SK-N-MC (cell line): ENCODE data around the gene ASXL2.
"Not testable (repeated sequence)": the region's sequence is repeated elsewhere in the genome, so short reads cannot be mapped to it uniquely, and the experiment has no call there.

Source experiments
- DNase-seq: peaks from one replicate; pipeline ENCODE4 v3.0.0-alpha.2; 2011; ENCODE audit warnings: low read depth, low spot score
- H3K27ac ChIP-seq: fragments of 200-600 bp; sonication (generic); 2 replicates; pipeline ENCODE4 v1.5.1; 2016; ENCODE audit warnings: mixed run types
- H3K36me3 ChIP-seq: fragments of 200-600 bp; sonication (generic); 2 replicates; pipeline ENCODE4 v1.6.1; 2017; ENCODE audit warnings: antibody characterized with exemption, low read length, mixed read lengths; ENCODE audit not compliant: insufficient read depth
- H3K4me3 ChIP-seq: fragments of 200-600 bp; sonication (generic); 2 replicates; pipeline ENCODE4 v1.5.1; 2016
- H3K9ac ChIP-seq: fragments of 200-600 bp; sonication (generic); 2 replicates; pipeline ENCODE4 v1.8.0; 2017; ENCODE audit warnings: mixed run types, mixed read lengths; ENCODE audit not compliant: insufficient read length
- H3K9me3 ChIP-seq: fragments of 200-600 bp; sonication (generic); 2 replicates; pipeline ENCODE4 v1.6.1; 2017; ENCODE audit warnings: low read depth, mild to moderate bottlenecking, antibody characterized with exemption, low read length, moderate library complexity, mixed read lengths
- EZH2 ChIP-seq: fragments of 200-600 bp; sonication (generic); IDR thresholded peaks from one replicate; pipeline ENCODE4 v1.6.1; 2017; ENCODE audit warnings: antibody characterized with exemption
- FOXP2 ChIP-seq: optimal IDR thresholded peaks from 2 replicates; pipeline ENCODE3; 2011; ENCODE audit warnings: mild to moderate bottlenecking, moderate library complexity; ENCODE audit not compliant: insufficient read depth; ENCODE audit errors: extremely low read length, control extremely low read depth
- POLR2AphosphoS5 ChIP-seq: IDR thresholded peaks from 2 replicates; pipeline ENCODE4 v1.6.1; 2012; ENCODE audit warnings: mild to moderate bottlenecking, low read depth, low read length, borderline replicate concordance

Gene ASXL2

GRCh38 chr2:25878361-25879132, at the start of gene ASXL2:
ASXL2 (minus strand) TSS chr2:25878487; CDS start chr2:25878222, 265 bp downstream.
- Histone ChIP-seq H3K9me3 (no peaks in the 10 kb centered on the region), H3K9ac (peak within 1 kb of the TSS; percentile 95), H3K4me3 (peak within 1 kb of the TSS; percentile 94), H3K27ac (peak within 1 kb of the TSS; percentile 82), H3K36me3 (peaks cover 6% of the 10 kb centered on the region; the same call in 1 of the 2 replicates)
- peak; percentile 80 for DNase-seq
- TF ChIP-seq FOXP2: peak; percentile 82
- no peak for TF ChIP-seq EZH2
- peak; percentile 99 for TF ChIP-seq POLR2AphosphoS5

DNA sequence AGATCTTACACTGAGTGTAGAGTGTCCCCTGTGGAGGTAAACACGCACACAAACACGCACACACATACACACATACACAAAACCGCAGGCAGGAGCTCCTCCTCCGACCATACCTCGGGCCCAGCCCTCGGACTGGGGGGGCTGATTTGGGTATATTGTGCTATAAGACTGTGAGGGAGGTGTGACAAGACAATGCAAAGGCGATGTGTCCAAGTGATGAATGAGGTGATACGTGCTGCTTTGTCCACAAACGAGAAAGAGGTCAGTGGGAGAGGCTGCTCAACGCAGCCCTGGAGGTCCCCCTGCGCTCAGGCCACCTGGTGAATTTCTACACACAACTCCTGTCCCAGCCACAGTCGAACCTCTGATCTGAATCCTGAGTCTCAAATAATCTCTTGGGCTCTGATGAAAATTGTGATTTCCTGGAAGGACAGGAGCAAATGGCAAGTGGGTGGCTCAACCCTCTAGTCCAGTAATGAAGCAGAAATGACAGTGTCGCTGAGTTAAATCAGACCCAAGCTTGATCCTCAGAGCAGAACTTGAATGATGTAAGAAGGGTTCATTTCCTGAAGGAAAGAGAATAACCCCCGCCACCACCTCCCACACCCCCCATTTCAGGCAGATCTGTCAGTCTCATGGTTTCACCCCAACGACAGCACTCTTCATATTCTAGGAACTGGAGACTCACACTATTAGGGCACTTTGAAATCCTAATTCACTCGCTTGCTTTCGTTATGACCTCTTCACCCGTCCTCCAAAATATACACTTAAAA, 48.9 kb upstream of the ASXL2 start:
- no peak for TF ChIP-seq FOXP2
- TF ChIP-seq EZH2: no peak
- no peak for TF ChIP-seq POLR2AphosphoS5
- Histone ChIP-seq H3K4me3 (no peak overlapping the region), H3K36me3 (peaks cover 14% of the 10 kb centered on the region; the same call in 1 of the 2 replicates), H3K9me3 (no peaks in the 10 kb centered on the region), H3K9ac (no peak overlapping the region), H3K27ac (no peak overlapping the region)
- DNase-seq: no peak

GRCh38 chr2:25922501-25922900, 44.2 kb upstream of the ASXL2 start:
- H3K9me3 ChIP-seq: no peaks in the 10 kb centered on the region
- no peak overlapping the region for H3K27ac ChIP-seq
- DNase-seq: no peak
- H3K9ac ChIP-seq: no peak overlapping the region
- TF ChIP-seq EZH2 (no peak), POLR2AphosphoS5 (no peak), FOXP2 (no peak)
- no peak overlapping the region for H3K4me3 ChIP-seq
- 0 out of 2 replicates have a peak, but pooled peaks cover 8% of the 10 kb centered on the region for H3K36me3 ChIP-seq

GRCh38 chr2:25920786-25921415, 42.6 kb upstream of the ASXL2 start:
- Histone ChIP-seq H3K9ac (no peak overlapping the region), H3K27ac (no peak overlapping the region), H3K36me3 (no peaks in the 10 kb centered on the region), H3K4me3 (no peak overlapping the region), H3K9me3 (no peaks in the 10 kb centered on the region)
- TF ChIP-seq EZH2: no peak
- no peak for TF ChIP-seq POLR2AphosphoS5
- no peak for DNase-seq

GRCh38 chr2:25920336-25920735, 42.0 kb upstream of the ASXL2 start:
- Histone ChIP-seq H3K9ac (no peak overlapping the region), H3K27ac (no peak overlapping the region), H3K4me3 (no peak overlapping the region), H3K9me3 (no peaks in the 10 kb centered on the region), H3K36me3 (no peaks in the 10 kb centered on the region)
- no peak for DNase-seq
- TF ChIP-seq FOXP2 (no peak), POLR2AphosphoS5 (no peak), EZH2 (no peak)

DNA sequence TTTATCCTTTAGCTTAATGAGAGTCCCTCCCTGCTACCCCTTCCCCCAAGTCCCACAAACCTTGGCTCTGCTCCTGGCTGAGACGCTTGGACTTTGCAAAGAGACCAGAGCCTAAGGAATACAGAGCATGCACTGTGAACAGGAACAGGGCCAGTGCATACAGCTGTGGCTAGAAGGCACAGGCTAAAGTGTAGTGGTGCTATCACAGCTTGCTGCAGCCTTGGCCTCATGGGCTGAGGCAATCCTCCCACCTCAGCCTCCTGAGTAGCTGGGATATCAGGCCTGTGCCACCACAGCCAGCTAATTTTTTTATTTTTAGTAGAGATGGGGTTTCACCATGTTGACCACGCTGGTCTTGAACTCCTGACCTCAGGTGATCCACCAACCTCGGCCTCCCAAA, 39.5 kb upstream of the ASXL2 start:
- Histone ChIP-seq H3K9ac (no peak overlapping the region), H3K4me3 (no peak overlapping the region), H3K27ac (no peak overlapping the region), H3K9me3 (no peaks in the 10 kb centered on the region), H3K36me3 (no peaks in the 10 kb centered on the region)
- no peak for DNase-seq
- TF ChIP-seq POLR2AphosphoS5 (no peak), EZH2 (no peak), FOXP2 (no peak)

GRCh38 chr2:25917411-25917810, 39.1 kb upstream of the ASXL2 start:
- not testable (repeated sequence) for H3K36me3 ChIP-seq, H3K27ac ChIP-seq, DNase-seq, H3K9me3 ChIP-seq, H3K9ac ChIP-seq, H3K4me3 ChIP-seq

DNA sequence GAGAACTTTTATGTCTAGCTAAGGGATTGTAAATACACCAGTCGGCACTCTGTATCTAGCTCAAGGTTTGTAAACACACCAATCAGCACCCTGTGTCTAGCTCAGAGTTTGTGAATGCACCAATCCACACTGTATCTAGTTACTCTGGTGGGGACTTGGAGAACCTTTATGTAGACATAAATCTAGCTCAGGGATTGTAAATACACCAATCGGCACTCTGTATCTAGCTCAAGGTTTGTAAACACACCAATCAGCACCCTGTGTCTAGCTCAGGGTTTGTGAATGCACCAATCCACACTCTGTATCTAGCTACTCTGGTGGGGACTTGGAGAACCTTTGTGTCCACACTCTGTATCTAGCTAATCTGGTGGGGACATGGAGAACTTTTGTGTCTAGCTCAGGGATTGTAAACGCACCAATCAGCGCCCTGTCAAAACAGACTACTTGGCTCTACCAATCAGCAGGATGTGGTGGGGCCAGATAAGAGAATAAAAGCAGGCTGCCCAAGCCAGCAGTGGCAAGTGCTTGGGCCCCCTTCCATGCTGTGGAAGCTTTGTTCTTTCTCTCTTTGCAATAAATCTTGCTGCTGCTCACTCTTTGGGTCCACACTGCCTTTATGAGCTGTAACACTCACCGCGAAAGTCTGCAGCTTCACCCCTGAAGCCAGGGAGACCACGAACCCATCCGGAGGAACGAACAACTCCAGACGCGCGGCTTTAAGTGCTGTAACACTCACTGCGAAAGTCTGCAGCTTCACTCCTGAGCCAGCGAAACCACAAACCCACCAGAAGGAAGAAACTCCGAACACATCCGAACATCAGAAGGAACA, 37.9 kb upstream of the ASXL2 start:
- H3K27ac ChIP-seq, H3K4me3 ChIP-seq, H3K36me3 ChIP-seq, H3K9me3 ChIP-seq, DNase-seq, H3K9ac ChIP-seq: not testable (repeated sequence)

- H3K27ac ChIP-seq, H3K4me3 ChIP-seq, DNase-seq, H3K9ac ChIP-seq, H3K9me3 ChIP-seq, H3K36me3 ChIP-seq: not testable (repeated sequence)
Observed at GRCh38 chr2:25915411-25915810, 37.1 kb upstream of the ASXL2 start.

DNA sequence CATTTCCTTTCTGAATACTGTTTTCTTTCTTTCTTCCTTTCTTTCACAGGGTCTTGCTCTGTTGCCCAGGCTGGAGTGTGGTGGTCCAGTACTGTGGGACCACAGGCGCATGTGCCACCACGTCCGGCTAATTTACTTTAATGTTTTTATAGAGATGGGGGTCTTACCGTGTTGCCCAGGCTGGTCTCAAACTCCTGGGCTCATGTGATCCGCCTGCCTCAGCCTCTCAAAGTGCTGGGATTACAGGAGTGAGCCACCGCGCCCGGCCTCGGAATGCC, 35.3 kb upstream of the ASXL2 start:
- H3K36me3 ChIP-seq, H3K9me3 ChIP-seq, DNase-seq, H3K9ac ChIP-seq: not testable (repeated sequence)
- Histone ChIP-seq H3K4me3 (peak overlapping the region; percentile 75), H3K27ac (peak overlapping the region; percentile 84)
